RWPE1 (cell line): ENCODE results near the gene SLC45A1.

Experiments
- CTCF ChIA-PET: fragments of 350-600 bp; sonication (Branson Sonifier 250); formaldehyde crosslinking; extraction: SDS; loops from one replicate; lab custom pipeline; 2021; lab: Yijun Ruan, JAX
- POLR2A ChIA-PET: fragments of 400-600 bp; formaldehyde crosslinking; extraction: SDS; loops from one replicate; lab custom pipeline; 2020; ENCODE audit warnings: antibody characterized with exemption; ENCODE audit not compliant: low non-redundant PET; lab: Yijun Ruan, JAX
- DNase-seq: peaks from one replicate; pipeline ENCODE4 v3.0.0; 2012; ENCODE audit warnings: low spot score
- H3K27ac ChIP-seq: fragments of 450-650 bp; 2 replicates; pipeline ENCODE4 v1.5.1; 2017
- CTCF ChIP-seq: fragments of 450-650 bp; conservative IDR thresholded peaks from 2 replicates; pipeline ENCODE4 v1.5.1; 2017; ENCODE audit warnings: low read depth, mild to moderate bottlenecking

Gene SLC45A1

GRCh38 chr1:8303141-8303540, 14.8 kb upstream of the SLC45A1 start:
- no peak for TF ChIP-seq CTCF
- POLR2A ChIA-PET, result no interaction called here
- CTCF ChIA-PET, result interaction anchor here (0.7 kb wide), 1 partner anchor 101 kb away, joined by 3 read pairs; no protein-coding TSS in a partner anchor
- H3K27ac ChIP-seq, result no peak overlapping the region
- no peak for DNase-seq

GRCh38 chr1:8303876-8304275, 14.0 kb upstream of the SLC45A1 start:
- no peak for DNase-seq
- no peak for TF ChIP-seq CTCF
- POLR2A ChIA-PET, result no interaction called here
- no peak overlapping the region for H3K27ac ChIP-seq
- CTCF ChIA-PET, result no interaction called here

GRCh38 chr1:8307628-8308027, 10.3 kb upstream of the SLC45A1 start:
- ChIA-PET POLR2A (no interaction called here), CTCF (interaction anchor here (1.6 kb wide), 1 partner anchor 332 kb away, joined by 6 read pairs; no protein-coding TSS in a partner anchor)
- no peak for TF ChIP-seq CTCF
- no peak for DNase-seq
- H3K27ac ChIP-seq, result no peak overlapping the region

- CTCF ChIA-PET, result interaction anchor here (0.5 to 1.1 kb wide), 5 partner anchors 99 to 336 kb away, joined by 3 to 5 read pairs (median 3); no protein-coding TSS in a partner anchor
- POLR2A ChIA-PET, result interaction anchor here (0.6 kb wide), 1 partner anchor 287 kb away, joined by 4 read pairs; no protein-coding TSS in a partner anchor
- H3K27ac ChIP-seq, result no peak overlapping the region
- DNase-seq, result no peak
- no peak for TF ChIP-seq CTCF
Observed at GRCh38 chr1:8311068-8311718, 6.7 kb upstream of the SLC45A1 start.

GRCh38 chr1:8312235-8313218, 5.4 kb upstream of the SLC45A1 start:
- CTCF ChIA-PET, result interaction anchor here (0.9 to 3.8 kb wide), 3 partner anchors 299 to 337 kb away, joined by 3 to 51 read pairs (median 17); no protein-coding TSS in a partner anchor
- H3K27ac ChIP-seq, result 0 out of 2 replicates have a peak overlapping the region, but pooled peaks have one; percentile 18
- no peak for DNase-seq
- no peak for TF ChIP-seq CTCF
- POLR2A ChIA-PET, result no interaction called here

GRCh38 chr1:8313231-8313630, 4.7 kb upstream of the SLC45A1 start:
- no peak for TF ChIP-seq CTCF
- POLR2A ChIA-PET, result no interaction called here
- no peak for DNase-seq
- peak overlapping the region; percentile 20; the same call in 1 of the 2 replicates for H3K27ac ChIP-seq
- CTCF ChIA-PET, result interaction anchor here (0.9 to 3.8 kb wide), 4 partner anchors 18 to 338 kb away, joined by 3 to 51 read pairs (median 10); no protein-coding TSS in a partner anchor
